ENCODE measurements around the gene EIF4B. TPM values are rescaled to one million over a fixed set of nuclear protein-coding genes. Genes with fewer than 3 reads are reported as not detected.

EIF4B gene
- total and polyA plus RNA-seq, 2 of the 8 experiments (the other 6 are each of a cell fraction or from before 2014, with no cell fraction given): 269 to 816 TPM

GRCh38 chr12:53082637-53083175 lies 76.5 kb downstream of the EIF4B start:
- Histone ChIP-seq H4K5ac (ENCODE audit: insufficient read length, low read depth, low read length) (no peak overlapping the region), H2BK5ac (ENCODE audit: low read depth, low read length) (no peak overlapping the region), H3K27me3 (replicated peaks in 1 of 4; ENCODE audit: control insufficient read depth in 3 of 4, extremely low read depth in 1 of 4, insufficient read depth in 3 of 4, low read length in 3 of 4) (peaks cover 0 to 6% (median 3%) of the 10 kb centered on the region in 4 experiments; a peak in 4 of 7 replicates), H4K20me1 (replicated peaks in 1 of 2; ENCODE audit: control insufficient read depth in 1 of 2, insufficient read depth in 2 of 2, low read length in 2 of 2) (no peaks in the 10 kb centered on the region), H3K18ac (ENCODE audit: extremely low read depth, low read length) (no peak overlapping the region), H4K91ac (replicated peaks; ENCODE audit: insufficient read length, low read length) (no peak overlapping the region), H3K79me1 (ENCODE audit: low read depth, low read length) (no peaks in the 10 kb centered on the region), H2BK20ac (ENCODE audit: low read length) (no peak overlapping the region), H4K8ac (ENCODE audit: extremely low read depth, insufficient read depth, low read length) (no peak overlapping the region), H2BK15ac (ENCODE audit: low read length) (no peak overlapping the region), H2AK5ac (ENCODE audit: low read depth, low read length) (no peak overlapping the region), H3K4me2 (ENCODE audit: insufficient read depth in 1 of 2, low read depth in 2 of 2, low read length in 2 of 2) (no peak overlapping the region), H3K79me2 (ENCODE audit: control insufficient read depth in 1 of 2, insufficient read depth in 2 of 2, low read length in 2 of 2) (no peaks in the 10 kb centered on the region), H3K23ac (ENCODE audit: insufficient read length) (no peak overlapping the region), H3K4me3 (ENCODE audit: extremely low read depth in 1 of 4, insufficient read depth in 2 of 4, low read depth in 3 of 4, low read length in 4 of 4) (no peak overlapping the region), H3K4me1 (replicated peaks in 1 of 4; ENCODE audit: control insufficient read depth in 3 of 4, insufficient read depth in 4 of 4, low read length in 3 of 4) (peaks cover 0 to 3% (median 2%) of the 10 kb centered on the region in 4 experiments; a peak in 3 of 7 replicates), H2BK120ac (replicated peaks; ENCODE audit: low read depth, low read length) (no peak overlapping the region), H3K56ac (replicated peaks; ENCODE audit: insufficient read length, low read depth, low read length) (no peak overlapping the region), H3K14ac (ENCODE audit: insufficient read length) (no peak overlapping the region), H3K9me3 (ENCODE audit: insufficient read depth in 2 of 2, low read depth in 1 of 2, low read length in 1 of 2) (no peaks in the 10 kb centered on the region), H2AFZ (ENCODE audit: low read length) (no peak overlapping the region), H3K27ac (ENCODE audit: low read depth, low read length) (no peak overlapping the region), H2BK12ac (ENCODE audit: low read depth, low read length) (no peak overlapping the region), H3K9ac (replicated peaks in 1 of 4; ENCODE audit: extremely low read depth in 1 of 4, low read depth in 3 of 4, low read length in 3 of 4) (no peak overlapping the region), H3K23me2 (ENCODE audit: low read depth, low read length) (peaks cover 10% of the 10 kb centered on the region; the same call in 1 of the 2 replicates), H3K4ac (replicated peaks; ENCODE audit: insufficient read length, low read depth, low read length) (no peak overlapping the region), H3K36me3 (ENCODE audit: control insufficient read depth in 2 of 4, insufficient read depth in 4 of 4, low read length in 3 of 4) (no peaks in the 10 kb centered on the region)
- 79% methylated on average over 2 of the region's 2 CpGs; no CpG with 5 or more reads in 1 of the 2 experiments for WGBS, 2 experiments (ENCODE audit: extremely low coverage in 1 of 2, insufficient coverage in 1 of 2, insufficient read length in 1 of 2, insufficient replicate concordance in 2 of 2, low coverage in 1 of 2, low lambda C conversion rate in 2 of 2, missing lambda C conversion rate in 1 of 2)
- POLR2A ChIA-PET (ENCODE audit: partially characterized antibody): interaction anchor here (1.2 kb wide), 1 partner anchor 34 kb away, joined by 3 read pairs; no protein-coding TSS in a partner anchor
- TF ChIP-seq RNF2 (IDR thresholded peaks at IDR 0.05; ENCODE audit: borderline replicate concordance, low read depth, low read length, missing control alignments, poor library complexity, severe bottlenecking) (no peak), ATF2 (IDR thresholded peaks at IDR 0.05; ENCODE audit: low read length) (no peak), USF2 (IDR thresholded peaks at IDR 0.05; ENCODE audit: low read length) (no peak), SUZ12 (IDR thresholded peaks at IDR 0.05; ENCODE audit: low read length) (no peak), GTF2F1 (IDR thresholded peaks at IDR 0.05; ENCODE audit: borderline replicate concordance, low read depth, low read length) (no peak), JUND (IDR thresholded peaks at IDR 0.05; ENCODE audit: low read length) (no peak), POLR2AphosphoS5 (IDR thresholded peaks at IDR 0.05; ENCODE audit: low read depth, low read length) (no peak), RAD21 (IDR thresholded peaks at IDR 0.05 in 1 of 2, conservative IDR thresholded peaks at IDR 0.05 in 1 of 2; ENCODE audit: low read depth in 2 of 2, low read length in 2 of 2) (no peak), MAX (IDR thresholded peaks at IDR 0.05) (no peak)
- FAIRE-seq (no peak), DNase-seq (ENCODE audit: low read depth in 1 of 2, low spot score in 2 of 2) (no peak)
- CTCF ChIA-PET (ENCODE audit: partially characterized antibody): interaction anchor here (19.0 kb wide), 1 partner anchor 17 kb away, joined by 240 read pairs; no protein-coding TSS in a partner anchor
